ENCODE measurements around the gene NSUN4. TPM values are rescaled to one million over a fixed set of nuclear protein-coding genes. Genes with fewer than 3 reads are reported as not detected.

NSUN4 gene
- total RNA-seq, 4 donors from 2014 or later, result 15.6 to 62.3 (median 22.9) TPM

DNA sequence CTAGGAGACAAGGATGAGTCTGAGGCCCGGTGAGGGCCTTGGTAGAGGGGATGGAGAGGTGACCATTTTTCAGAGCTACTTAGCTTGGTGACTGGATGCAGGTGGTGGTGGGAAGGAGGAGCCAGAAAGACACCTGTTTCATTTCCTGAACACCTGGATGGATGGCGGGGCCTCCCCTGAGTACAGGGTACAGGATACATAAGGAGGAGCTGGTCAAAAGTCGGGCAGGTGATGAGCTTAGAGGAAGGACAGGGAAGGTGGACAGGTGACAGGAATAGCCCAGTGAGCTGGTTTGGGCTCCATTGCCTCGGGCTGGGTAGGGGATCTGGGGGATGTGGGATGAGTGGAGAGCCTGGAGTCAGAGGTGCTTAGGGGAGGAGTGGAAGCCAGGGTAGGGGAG lies 59.8 kb downstream of the NSUN4 start:
- no peak overlapping the region for H3K4me3 ChIP-seq (ENCODE audit: low read depth, poor library complexity, severe bottlenecking)
- WGBS, 2 donors, result 77% methylated on average over 4 of the region's 4 CpGs
- TF ChIP-seq CTCF (IDR thresholded peaks at IDR 0.05), result no peak
- no peak for TF ChIP-seq POLR2A (IDR thresholded peaks at IDR 0.05)
- intact Hi-C loops (cut with DNase I; ENCODE audit: low total_unique reads), result loop anchor here (10.0 kb wide), 1 partner anchor 124 kb away; no protein-coding TSS in a partner anchor
- no peak for DNase-seq (ENCODE audit: low spot score in 2 of 2)

- intact Hi-C loops (cut with DNase I; ENCODE audit: low total_unique reads), result loop anchor here (10.0 kb wide), 1 partner anchor 123 kb away; no protein-coding TSS in a partner anchor
- no peak overlapping the region for H3K4me3 ChIP-seq (ENCODE audit: low read depth, poor library complexity, severe bottlenecking)
- DNase-seq (ENCODE audit: low spot score in 2 of 2), result no peak
- 53 to 56% methylated on average over 6 of the region's 6 CpGs for WGBS, 2 donors
- no peak for TF ChIP-seq CTCF (IDR thresholded peaks at IDR 0.05)
- TF ChIP-seq POLR2A (IDR thresholded peaks at IDR 0.05), result no peak
Measured at GRCh38 chr1:46401154-46401913, 60.7 kb downstream of the NSUN4 start.

DNA sequence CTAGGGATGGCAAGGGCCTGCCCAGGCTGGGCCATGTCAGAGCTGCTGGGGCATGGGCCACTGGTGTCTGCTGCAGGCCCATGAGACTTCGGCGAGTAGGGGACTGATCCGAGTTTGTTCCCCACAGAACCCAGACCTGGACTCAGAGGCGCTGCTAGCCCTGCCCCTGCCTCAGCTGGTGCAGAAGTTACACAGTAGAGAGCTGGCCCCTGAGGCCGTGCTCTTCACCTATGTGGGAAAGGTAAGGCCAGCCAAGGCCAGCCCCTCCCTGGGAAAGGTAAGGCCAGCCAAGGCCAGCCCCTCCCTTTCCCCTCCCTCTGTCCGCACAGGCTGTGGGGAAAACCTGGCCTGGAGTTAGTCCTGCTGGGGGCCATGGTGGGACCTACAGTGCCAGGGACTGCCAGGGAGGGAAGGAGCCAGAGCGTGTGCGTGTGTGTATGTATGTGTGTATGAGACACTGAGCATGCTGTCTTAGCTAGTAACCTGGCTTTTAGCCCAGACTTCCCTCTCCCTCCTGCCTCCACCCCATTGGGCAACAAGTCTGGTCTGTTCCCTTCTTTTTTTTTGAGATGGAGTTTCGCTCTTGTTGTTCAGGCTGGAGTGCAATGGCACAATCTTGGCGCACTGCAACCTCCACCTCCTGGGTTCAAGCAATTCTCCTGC lies 61.5 kb downstream of the NSUN4 start:
- H3K4me3 ChIP-seq (ENCODE audit: low read depth, poor library complexity, severe bottlenecking), result no peak overlapping the region
- intact Hi-C loops (cut with DNase I; ENCODE audit: low total_unique reads), result loop anchor here (10.0 kb wide), 1 partner anchor 123 kb away; no protein-coding TSS in a partner anchor
- 34 to 36% methylated on average over 7 to 9 of the region's 10 CpGs for WGBS, 2 donors
- DNase-seq (ENCODE audit: low spot score in 2 of 2), result peak; percentile 77 to 90
- TF ChIP-seq CTCF (IDR thresholded peaks at IDR 0.05) (no peak), POLR2A (IDR thresholded peaks at IDR 0.05) (no peak)

DNA sequence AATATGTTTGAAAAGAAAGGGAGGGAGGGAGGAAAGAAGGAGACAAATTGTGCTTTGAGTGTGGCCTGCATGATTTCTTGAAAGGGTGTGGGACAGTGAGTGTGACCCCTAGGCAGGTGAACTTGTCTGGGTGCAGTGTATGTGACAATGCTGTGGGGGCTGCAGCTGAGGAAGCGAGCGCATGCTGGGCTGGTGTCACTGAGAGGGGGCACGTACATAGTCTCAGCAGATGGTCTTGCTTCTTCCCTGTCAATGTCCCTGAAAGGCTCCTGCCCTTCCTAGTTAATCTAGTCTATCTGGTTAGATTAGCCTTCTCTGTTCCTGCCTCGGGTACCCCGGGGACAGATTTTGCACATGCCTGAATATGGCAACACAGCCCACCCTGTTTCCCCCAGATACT lies 63.3 kb downstream of the NSUN4 start:
- TF ChIP-seq POLR2A (IDR thresholded peaks at IDR 0.05), result no peak
- TF ChIP-seq CTCF (IDR thresholded peaks at IDR 0.05), result no peak
- WGBS, 2 donors, result 85 to 89% methylated on average over 5 of the region's 5 CpGs

GRCh38 chr1:46404482-46405196 lies 64.0 kb downstream of the NSUN4 start:
- 93 to 96% methylated on average over 7 of the region's 7 CpGs for WGBS, 2 donors
- TF ChIP-seq POLR2A (IDR thresholded peaks at IDR 0.05) (no peak), CTCF (IDR thresholded peaks at IDR 0.05) (no peak)
- intact Hi-C loops (cut with DNase I; ENCODE audit: low total_unique reads), result loop anchor here (10.0 kb wide), 1 partner anchor 120 kb away; no protein-coding TSS in a partner anchor
- no peak overlapping the region for H3K4me3 ChIP-seq (ENCODE audit: low read depth, poor library complexity, severe bottlenecking)
- no peak for DNase-seq (ENCODE audit: low spot score in 2 of 2)

More for the DNA sequence above, 63.3 kb downstream of the NSUN4 start:
- no peak for DNase-seq (ENCODE audit: low spot score in 2 of 2)
- intact Hi-C loops (cut with DNase I; ENCODE audit: low total_unique reads), result loop anchor here (10.0 kb wide), 1 partner anchor 121 kb away; no protein-coding TSS in a partner anchor
- no peak overlapping the region for H3K4me3 ChIP-seq (ENCODE audit: low read depth, poor library complexity, severe bottlenecking)

Measured in lower leg skin (tissue), 4 donors.